NOMO-1 (cell line): ENCODE results near the gene KLF1.
"Not testable (repeated sequence)": the region's sequence is repeated elsewhere in the genome, so short reads cannot be mapped to it uniquely, and the experiment has no call there.

Experiments
- DNase-seq, 2 experiments: peaks; one replicate each; lab custom pipeline; 2025; ENCODE audit not compliant: unreplicated experiment in 2 of 2; lab: John Stamatoyannopoulos, UW

Gene KLF1

GRCh38 chr19:12868540-12869112 is 18.4 kb downstream of the KLF1 start:
- DNase-seq: no peak

GRCh38 chr19:12867120-12868099 is 19.6 kb downstream of the KLF1 start:
- peak; percentile 31 to 43 for DNase-seq

- DNase-seq: no peak
These were observed 20.4 kb downstream of the KLF1 start for GRCh38 chr19:12866416-12867119.

GRCh38 chr19:12865746-12866415 is 21.1 kb downstream of the KLF1 start:
- no peak for DNase-seq

GRCh38 chr19:12864721-12865715 is 22.0 kb downstream of the KLF1 start:
- DNase-seq: peak; percentile 21 to 28

- no peak for DNase-seq
These were observed 22.9 kb downstream of the KLF1 start for GRCh38 chr19:12864143-12864542.

GRCh38 chr19:12859546-12859945 is 27.5 kb downstream of the KLF1 start:
- DNase-seq: no peak

- no peak for DNase-seq
These were observed 28.7 kb downstream of the KLF1 start for GRCh38 chr19:12858041-12858928.

- DNase-seq: no peak
These were observed 30.3 kb downstream of the KLF1 start for GRCh38 chr19:12856653-12857052.

- peak; percentile 67 to 75 for DNase-seq
These were observed 39.6 kb downstream of the KLF1 start for GRCh38 chr19:12847159-12848139.

GRCh38 chr19:12846613-12847012 is 40.4 kb downstream of the KLF1 start:
- DNase-seq: not testable (repeated sequence)

GRCh38 chr19:12843999-12844732 is 42.8 kb downstream of the KLF1 start:
- DNase-seq: no peak

GRCh38 chr19:12843328-12843727 is 43.7 kb downstream of the KLF1 start:
- no peak for DNase-seq

GRCh38 chr19:12842511-12842910 is 44.5 kb downstream of the KLF1 start:
- DNase-seq: no peak

- DNase-seq: no peak
These were observed 45.9 kb downstream of the KLF1 start for GRCh38 chr19:12841094-12841493.

GRCh38 chr19:12840091-12841079 is 46.6 kb downstream of the KLF1 start:
- no peak for DNase-seq
